Measurements from ENCODE around the gene CD6.

- TF ChIP-seq CTCF (IDR thresholded peaks at IDR 0.05) (no peak), POLR2AphosphoS5 (IDR thresholded peaks at IDR 0.05) (no peak), POLR2A (IDR thresholded peaks at IDR 0.05) (no peak)
These were observed 44.4 kb upstream of the CD6 start for GRCh38 chr11:60927061-60927592.

Measured in prostate gland (tissue), 2 donors.